ENCODE data around the gene TBC1D10A. TPM values are rescaled to one million over a fixed set of nuclear protein-coding genes. Genes with fewer than 3 reads are reported as not detected.

The TBC1D10A gene
- total RNA-seq, 2 experiments from 2014 or later, result 20.5 to 21.1 TPM

GRCh38 chr22:30285846-30286200, 40.9 kb downstream of the TBC1D10A start:
- ChIA-PET POLR2A (interaction anchor here (0.7 to 1.5 kb wide), 4 partner anchors 9 to 116 kb away, joined by 4 to 5 read pairs (median 4); no protein-coding TSS in a partner anchor), CTCF (interaction anchor here (0.9 to 19.3 kb wide), 9 partner anchors 17 to 187 kb away, joined by 4 to 472 read pairs (median 33); partner anchors contain the start of genes OSM, RNF215 and SEC14L2)
- H3K27ac Mint-ChIP-seq, result no peak overlapping the region
- no peaks in the 10 kb centered on the region for H3K9me3 Mint-ChIP-seq
- no peaks in the 10 kb centered on the region for H3K36me3 Mint-ChIP-seq (ENCODE audit: low read depth)
- H3K4me3 Mint-ChIP-seq, result no peak overlapping the region
- H3K4me1 Mint-ChIP-seq (ENCODE audit: low read depth), result peaks cover 33% of the 10 kb centered on the region
- TF ChIP-seq CTCF (IDR thresholded peaks at IDR 0.05), result no peak
- no peak for ATAC-seq
- intact Hi-C loops (cut with micrococcal nuclease), result loop anchor here (10.0 kb wide), 1 partner anchor 181 kb away; no protein-coding TSS in a partner anchor
- no peaks in the 10 kb centered on the region for H3K27me3 Mint-ChIP-seq
- no peak for DNase-seq

- TF ChIP-seq CTCF (IDR thresholded peaks at IDR 0.05), result no peak
- H3K4me3 Mint-ChIP-seq, result no peak overlapping the region
- H3K4me1 Mint-ChIP-seq (ENCODE audit: low read depth), result peaks cover 28% of the 10 kb centered on the region
- POLR2A ChIA-PET, result interaction anchor here (0.9 to 1.5 kb wide), 4 partner anchors 9 to 102 kb away, joined by 3 to 5 read pairs (median 4); no protein-coding TSS in a partner anchor
- CTCF ChIA-PET, result interaction anchor here (0.9 to 19.3 kb wide), 9 partner anchors 21 to 186 kb away, joined by 3 to 472 read pairs (median 6); partner anchors contain the start of genes OSM, RNF215 and SEC14L2
- no peaks in the 10 kb centered on the region for H3K36me3 Mint-ChIP-seq (ENCODE audit: low read depth)
- no peaks in the 10 kb centered on the region for H3K27me3 Mint-ChIP-seq
- H3K27ac Mint-ChIP-seq, result no peak overlapping the region
- intact Hi-C loops (cut with micrococcal nuclease), result loop anchor here (10.0 kb wide), 1 partner anchor 181 kb away; no protein-coding TSS in a partner anchor
- no peaks in the 10 kb centered on the region for H3K9me3 Mint-ChIP-seq
- DNase-seq, result no peak
- no peak for ATAC-seq
Observed at GRCh38 chr22:30285176-30285845, 41.4 kb downstream of the TBC1D10A start.

DNA sequence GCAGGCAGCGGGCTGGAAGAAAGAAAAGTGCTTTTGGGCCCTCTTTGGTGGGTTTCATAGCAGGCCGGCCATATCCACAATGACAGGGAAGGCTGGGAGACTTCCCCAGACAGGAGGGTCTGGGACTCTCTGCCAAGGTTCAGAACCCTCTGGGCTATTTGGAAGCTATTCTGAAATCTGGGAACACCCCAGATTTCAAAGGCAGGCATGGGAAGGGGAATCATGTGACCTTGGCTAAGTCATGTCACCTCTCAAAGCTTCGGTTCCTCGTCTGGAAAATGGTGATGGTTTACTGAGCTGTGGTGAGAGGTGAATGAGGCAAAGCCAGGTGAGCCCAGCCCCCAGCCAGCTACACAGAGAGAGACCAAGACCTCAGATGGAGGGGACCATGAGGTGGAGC, 42.1 kb downstream of the TBC1D10A start:
- TF ChIP-seq CTCF (IDR thresholded peaks at IDR 0.05), result no peak
- no peaks in the 10 kb centered on the region for H3K36me3 Mint-ChIP-seq (ENCODE audit: low read depth)
- H3K4me1 Mint-ChIP-seq (ENCODE audit: low read depth), result peaks cover 22% of the 10 kb centered on the region
- intact Hi-C loops (cut with micrococcal nuclease), result loop anchor here (10.0 kb wide), 1 partner anchor 180 kb away; no protein-coding TSS in a partner anchor
- no peaks in the 10 kb centered on the region for H3K9me3 Mint-ChIP-seq
- no peaks in the 10 kb centered on the region for H3K27me3 Mint-ChIP-seq
- H3K27ac Mint-ChIP-seq, result no peak overlapping the region
- no peak overlapping the region for H3K4me3 Mint-ChIP-seq
- ChIA-PET POLR2A (interaction anchor here (0.9 to 1.5 kb wide), 3 partner anchors 8 to 103 kb away, joined by 3 to 5 read pairs (median 4); no protein-coding TSS in a partner anchor), CTCF (interaction anchor here (1.0 to 19.3 kb wide), 6 partner anchors 20 to 178 kb away, joined by 3 to 472 read pairs (median 40); partner anchors contain the start of genes OSM, RNF215 and SEC14L2)
- no peak for ATAC-seq
- DNase-seq, result no peak

DNA sequence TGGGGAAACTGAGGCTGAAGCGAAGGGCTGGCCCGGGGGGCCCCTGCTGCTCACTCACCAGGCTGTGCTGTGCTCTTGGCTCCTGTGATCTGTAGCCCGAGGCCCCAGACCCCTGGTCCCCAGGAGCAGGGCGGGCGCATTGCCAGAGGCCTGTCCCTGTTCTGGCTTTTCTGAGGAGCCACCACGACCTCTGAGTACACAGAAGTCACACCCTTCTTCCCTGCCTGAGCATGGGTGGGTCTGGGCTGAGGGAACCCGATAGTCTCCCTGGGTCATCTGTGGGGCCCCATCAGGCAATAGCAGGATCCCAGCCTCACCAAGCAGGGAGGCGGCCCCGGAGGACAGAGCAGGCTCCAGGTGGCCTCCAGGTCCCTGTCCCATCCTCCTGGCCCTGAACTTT, 42.6 kb downstream of the TBC1D10A start:
- CTCF ChIA-PET, result interaction anchor here (1.4 to 19.3 kb wide), 5 partner anchors 19 to 176 kb away, joined by 3 to 472 read pairs (median 36); partner anchors contain the start of genes OSM, RNF215 and SEC14L2
- intact Hi-C loops (cut with micrococcal nuclease), result loop anchor here (10.0 kb wide), 1 partner anchor 179 kb away; no protein-coding TSS in a partner anchor
- Mint-ChIP-seq H3K27ac (no peak overlapping the region), H3K4me1 (ENCODE audit: low read depth) (peaks cover 26% of the 10 kb centered on the region), H3K27me3 (no peaks in the 10 kb centered on the region), H3K36me3 (ENCODE audit: low read depth) (no peaks in the 10 kb centered on the region), H3K9me3 (no peaks in the 10 kb centered on the region), H3K4me3 (no peak overlapping the region)
- no peak for TF ChIP-seq CTCF (IDR thresholded peaks at IDR 0.05)
- ATAC-seq (no peak), DNase-seq (no peak)
- POLR2A ChIA-PET, result interaction anchor here (0.9 kb wide), 1 partner anchor 103 kb away, joined by 3 read pairs; no protein-coding TSS in a partner anchor
